Measurements from ENCODE around the gene C1orf21.

C1orf21 gene

GRCh38 chr1:184634296-184634695 lies 247.5 kb downstream of the C1orf21 start:
- no peaks in the 10 kb centered on the region for H3K4me1 Mint-ChIP-seq (ENCODE audit: low read depth)
- no peak overlapping the region for H3K4me3 Mint-ChIP-seq
- H3K27me3 Mint-ChIP-seq = no peaks in the 10 kb centered on the region
- H3K36me3 Mint-ChIP-seq = no peaks in the 10 kb centered on the region
- H3K27ac Mint-ChIP-seq = no peak overlapping the region
- no peaks in the 10 kb centered on the region for H3K9me3 Mint-ChIP-seq (ENCODE audit: low read depth)

GRCh38 chr1:184635347-184635979 lies 248.6 kb downstream of the C1orf21 start:
- Mint-ChIP-seq H3K27ac (no peak overlapping the region), H3K36me3 (no peaks in the 10 kb centered on the region), H3K27me3 (no peaks in the 10 kb centered on the region), H3K4me3 (no peak overlapping the region), H3K4me1 (ENCODE audit: low read depth) (no peaks in the 10 kb centered on the region), H3K9me3 (ENCODE audit: low read depth) (no peaks in the 10 kb centered on the region)

GRCh38 chr1:184635980-184636431 lies 249.2 kb downstream of the C1orf21 start:
- Mint-ChIP-seq H3K27ac (no peak overlapping the region), H3K4me3 (no peak overlapping the region), H3K27me3 (peaks cover 2% of the 10 kb centered on the region), H3K9me3 (ENCODE audit: low read depth) (no peaks in the 10 kb centered on the region), H3K4me1 (ENCODE audit: low read depth) (no peaks in the 10 kb centered on the region), H3K36me3 (no peaks in the 10 kb centered on the region)

- no peaks in the 10 kb centered on the region for H3K36me3 Mint-ChIP-seq
- peaks cover 9% of the 10 kb centered on the region for H3K27me3 Mint-ChIP-seq
- no peaks in the 10 kb centered on the region for H3K4me1 Mint-ChIP-seq (ENCODE audit: low read depth)
- no peaks in the 10 kb centered on the region for H3K9me3 Mint-ChIP-seq (ENCODE audit: low read depth)
- no peak overlapping the region for H3K4me3 Mint-ChIP-seq
- H3K27ac Mint-ChIP-seq = no peak overlapping the region
Observed at GRCh38 chr1:184637664-184638240, 250.9 kb downstream of the C1orf21 start.

- Mint-ChIP-seq H3K36me3 (no peaks in the 10 kb centered on the region), H3K4me3 (no peak overlapping the region), H3K27ac (no peak overlapping the region), H3K9me3 (ENCODE audit: low read depth) (no peaks in the 10 kb centered on the region), H3K4me1 (ENCODE audit: low read depth) (no peaks in the 10 kb centered on the region), H3K27me3 (peaks cover 9% of the 10 kb centered on the region)
Observed at GRCh38 chr1:184639205-184639604, 252.4 kb downstream of the C1orf21 start.

GRCh38 chr1:184640505-184640904 lies 253.7 kb downstream of the C1orf21 start:
- Mint-ChIP-seq H3K27ac (no peak overlapping the region), H3K9me3 (ENCODE audit: low read depth) (no peaks in the 10 kb centered on the region), H3K4me1 (ENCODE audit: low read depth) (no peaks in the 10 kb centered on the region), H3K27me3 (peaks cover 9% of the 10 kb centered on the region), H3K36me3 (no peaks in the 10 kb centered on the region), H3K4me3 (no peak overlapping the region)

- Mint-ChIP-seq H3K9me3 (ENCODE audit: low read depth) (no peaks in the 10 kb centered on the region), H3K4me3 (no peak overlapping the region), H3K36me3 (no peaks in the 10 kb centered on the region), H3K4me1 (ENCODE audit: low read depth) (no peaks in the 10 kb centered on the region), H3K27me3 (peaks cover 9% of the 10 kb centered on the region), H3K27ac (no peak overlapping the region)
Observed at GRCh38 chr1:184641894-184642293, 255.1 kb downstream of the C1orf21 start.

GRCh38 chr1:184643661-184644060 lies 256.8 kb downstream of the C1orf21 start:
- Mint-ChIP-seq H3K27me3 (peaks cover 9% of the 10 kb centered on the region), H3K36me3 (no peaks in the 10 kb centered on the region), H3K4me3 (no peak overlapping the region), H3K4me1 (ENCODE audit: low read depth) (no peaks in the 10 kb centered on the region), H3K9me3 (ENCODE audit: low read depth) (no peaks in the 10 kb centered on the region), H3K27ac (no peak overlapping the region)

GRCh38 chr1:184644771-184645170 lies 257.9 kb downstream of the C1orf21 start:
- no peaks in the 10 kb centered on the region for H3K36me3 Mint-ChIP-seq
- no peak overlapping the region for H3K4me3 Mint-ChIP-seq
- no peaks in the 10 kb centered on the region for H3K4me1 Mint-ChIP-seq (ENCODE audit: low read depth)
- H3K27ac Mint-ChIP-seq = no peak overlapping the region
- H3K9me3 Mint-ChIP-seq (ENCODE audit: low read depth) = no peaks in the 10 kb centered on the region
- H3K27me3 Mint-ChIP-seq = peaks cover 9% of the 10 kb centered on the region

GRCh38 chr1:184646178-184646701 lies 259.4 kb downstream of the C1orf21 start:
- Mint-ChIP-seq H3K9me3 (ENCODE audit: low read depth) (no peaks in the 10 kb centered on the region), H3K4me1 (ENCODE audit: low read depth) (no peaks in the 10 kb centered on the region), H3K27ac (no peak overlapping the region), H3K27me3 (peaks cover 6% of the 10 kb centered on the region), H3K4me3 (no peak overlapping the region), H3K36me3 (no peaks in the 10 kb centered on the region)

GRCh38 chr1:184646824-184647223 lies 260.0 kb downstream of the C1orf21 start:
- Mint-ChIP-seq H3K4me1 (ENCODE audit: low read depth) (no peaks in the 10 kb centered on the region), H3K4me3 (no peak overlapping the region), H3K27ac (no peak overlapping the region), H3K9me3 (ENCODE audit: low read depth) (no peaks in the 10 kb centered on the region), H3K36me3 (no peaks in the 10 kb centered on the region), H3K27me3 (peaks cover 9% of the 10 kb centered on the region)

- H3K36me3 Mint-ChIP-seq = no peaks in the 10 kb centered on the region
- no peaks in the 10 kb centered on the region for H3K4me1 Mint-ChIP-seq (ENCODE audit: low read depth)
- H3K9me3 Mint-ChIP-seq (ENCODE audit: low read depth) = no peaks in the 10 kb centered on the region
- H3K27ac Mint-ChIP-seq = no peak overlapping the region
- H3K4me3 Mint-ChIP-seq = no peak overlapping the region
- peaks cover 5% of the 10 kb centered on the region for H3K27me3 Mint-ChIP-seq
Observed at GRCh38 chr1:184647471-184647870, 260.6 kb downstream of the C1orf21 start.

- H3K27ac Mint-ChIP-seq = no peak overlapping the region
- no peaks in the 10 kb centered on the region for H3K9me3 Mint-ChIP-seq (ENCODE audit: low read depth)
- H3K36me3 Mint-ChIP-seq = no peaks in the 10 kb centered on the region
- no peaks in the 10 kb centered on the region for H3K4me1 Mint-ChIP-seq (ENCODE audit: low read depth)
- peaks cover 3% of the 10 kb centered on the region for H3K27me3 Mint-ChIP-seq
- no peak overlapping the region for H3K4me3 Mint-ChIP-seq
Observed at GRCh38 chr1:184648160-184648855, 261.5 kb downstream of the C1orf21 start.

- Mint-ChIP-seq H3K4me1 (ENCODE audit: low read depth) (no peaks in the 10 kb centered on the region), H3K4me3 (no peak overlapping the region), H3K27me3 (peaks cover 3% of the 10 kb centered on the region), H3K27ac (no peak overlapping the region), H3K9me3 (ENCODE audit: low read depth) (no peaks in the 10 kb centered on the region), H3K36me3 (no peaks in the 10 kb centered on the region)
Observed at GRCh38 chr1:184648856-184649201, 262.0 kb downstream of the C1orf21 start.

- Mint-ChIP-seq H3K4me1 (ENCODE audit: low read depth) (no peaks in the 10 kb centered on the region), H3K4me3 (no peak overlapping the region), H3K27ac (no peak overlapping the region), H3K27me3 (peaks cover 3% of the 10 kb centered on the region), H3K36me3 (no peaks in the 10 kb centered on the region), H3K9me3 (ENCODE audit: low read depth) (no peaks in the 10 kb centered on the region)
Observed at GRCh38 chr1:184649451-184649888, 262.6 kb downstream of the C1orf21 start.

Measured in activated naive CD8-positive, alpha-beta T cell (primary cell).